ENCODE data around the gene DOCK10. TPM values are rescaled to one million over a fixed set of nuclear protein-coding genes. Genes with fewer than 3 reads are reported as not detected.
"Not testable (repeated sequence)": the region's sequence is repeated elsewhere in the genome, so short reads cannot be mapped to it uniquely, and the experiment has no call there.

Gene DOCK10
- total RNA-seq, 2 donors from 2014 or later: 2.0 to 3.4 TPM

DNA sequence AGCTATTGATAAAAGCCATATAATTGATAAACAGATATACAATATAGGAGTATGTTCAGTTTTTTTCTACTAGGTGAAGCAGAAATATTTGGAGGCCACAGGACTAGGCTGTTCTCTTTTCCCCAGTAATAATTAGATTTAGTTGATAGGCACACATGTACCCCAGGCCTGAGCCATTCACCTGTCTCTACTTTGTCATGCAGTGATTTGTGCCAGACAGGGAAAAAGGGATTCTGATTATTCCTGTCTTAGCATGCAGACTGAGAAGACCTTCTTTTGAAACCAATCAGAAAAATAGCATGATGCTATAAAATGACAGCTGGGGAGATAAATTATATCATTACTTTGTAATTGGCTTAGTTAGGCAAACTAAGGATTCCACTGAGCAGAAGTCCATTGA, 94.3 kb downstream of the DOCK10 start:
- Histone ChIP-seq H3K27me3 (no peaks in the 10 kb centered on the region), H3K4me1 (no peaks in the 10 kb centered on the region), H3K9me3 (no peaks in the 10 kb centered on the region), H3K36me3 (replicated peaks in 1 of 2; ENCODE audit: insufficient read depth in 1 of 2, low read depth in 2 of 2) (no peaks in the 10 kb centered on the region), H3K4me3 (no peak overlapping the region), H3K27ac (no peak overlapping the region)
- intact Hi-C loops (cut with DNase I): no loop called here
- DNase-seq: no peak
- no peak for ATAC-seq
- TF ChIP-seq, protein P1, sequence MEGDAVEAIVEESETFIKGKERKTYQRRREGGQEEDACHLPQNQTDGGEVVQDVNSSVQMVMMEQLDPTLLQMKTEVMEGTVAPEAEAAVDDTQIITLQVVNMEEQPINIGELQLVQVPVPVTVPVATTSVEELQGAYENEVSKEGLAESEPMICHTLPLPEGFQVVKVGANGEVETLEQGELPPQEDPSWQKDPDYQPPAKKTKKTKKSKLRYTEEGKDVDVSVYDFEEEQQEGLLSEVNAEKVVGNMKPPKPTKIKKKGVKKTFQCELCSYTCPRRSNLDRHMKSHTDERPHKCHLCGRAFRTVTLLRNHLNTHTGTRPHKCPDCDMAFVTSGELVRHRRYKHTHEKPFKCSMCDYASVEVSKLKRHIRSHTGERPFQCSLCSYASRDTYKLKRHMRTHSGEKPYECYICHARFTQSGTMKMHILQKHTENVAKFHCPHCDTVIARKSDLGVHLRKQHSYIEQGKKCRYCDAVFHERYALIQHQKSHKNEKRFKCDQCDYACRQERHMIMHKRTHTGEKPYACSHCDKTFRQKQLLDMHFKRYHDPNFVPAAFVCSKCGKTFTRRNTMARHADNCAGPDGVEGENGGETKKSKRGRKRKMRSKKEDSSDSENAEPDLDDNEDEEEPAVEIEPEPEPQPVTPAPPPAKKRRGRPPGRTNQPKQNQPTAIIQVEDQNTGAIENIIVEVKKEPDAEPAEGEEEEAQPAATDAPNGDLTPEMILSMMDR (IDR thresholded peaks at IDR 0.05): no peak
- no peak for TF ChIP-seq POLR2A (IDR thresholded peaks at IDR 0.05)

DNA sequence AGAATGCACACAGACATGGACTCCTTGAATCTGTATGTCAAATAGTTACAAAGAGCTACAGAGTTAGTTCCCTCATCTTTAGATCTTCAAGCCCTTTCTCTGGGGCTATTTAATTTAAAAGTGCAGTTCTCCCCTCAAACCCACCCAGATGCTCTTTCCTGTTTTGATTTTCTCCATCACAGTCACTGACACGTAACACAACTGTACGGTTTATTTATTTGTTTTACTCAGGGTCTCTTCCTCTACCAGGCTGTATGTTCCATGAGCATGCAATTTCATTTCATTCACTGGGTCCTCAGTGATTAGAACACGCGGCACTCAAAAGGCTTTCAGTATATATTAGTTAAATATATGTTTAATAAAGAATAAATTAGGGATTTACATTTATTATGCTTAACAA, 94.7 kb downstream of the DOCK10 start:
- no peak overlapping the region for H3K27ac ChIP-seq
- 63 to 75% methylated on average over 4 of the region's 4 CpGs for WGBS, 2 donors
- no peak for ATAC-seq
- H3K4me3 ChIP-seq: no peak overlapping the region
- TF ChIP-seq, protein P1 (IDR thresholded peaks at IDR 0.05): no peak
- TF ChIP-seq POLR2A (IDR thresholded peaks at IDR 0.05): no peak
- DNase-seq: no peak
- no peaks in the 10 kb centered on the region for H3K27me3 ChIP-seq
- no peaks in the 10 kb centered on the region for H3K9me3 ChIP-seq
- no peaks in the 10 kb centered on the region for H3K4me1 ChIP-seq
- intact Hi-C loops (cut with DNase I): no loop called here
- H3K36me3 ChIP-seq (replicated peaks in 1 of 2; ENCODE audit: insufficient read depth in 1 of 2, low read depth in 2 of 2): no peaks in the 10 kb centered on the region

DNA sequence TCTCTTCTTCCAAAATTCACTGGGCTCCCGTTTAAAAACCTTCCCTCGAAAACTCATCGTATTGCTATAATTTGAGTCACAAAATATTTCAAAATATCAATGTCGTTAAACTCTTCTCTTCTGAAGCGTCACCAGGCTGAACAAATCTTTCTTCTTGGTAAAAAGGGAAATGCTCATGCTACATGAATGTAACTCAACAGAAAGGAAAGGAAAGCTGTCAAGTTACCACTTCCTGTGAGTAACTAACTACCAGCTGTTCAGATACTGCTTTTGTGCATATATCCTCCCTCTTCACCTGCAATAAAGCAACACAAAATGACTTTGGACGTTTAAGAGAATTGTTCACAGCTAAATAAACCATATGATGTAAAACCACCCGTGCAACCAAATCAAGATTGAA, 95.4 kb downstream of the DOCK10 start:
- peak in 1 of 3 donors; percentile 27 for TF ChIP-seq POLR2A (IDR thresholded peaks at IDR 0.05)
- TF ChIP-seq, protein P1 (IDR thresholded peaks at IDR 0.05): no peak
- ATAC-seq (no peak), DNase-seq (no peak)
- peak overlapping the region in 1 of 4 donors; percentile 50 for H3K27ac ChIP-seq
- H3K36me3 ChIP-seq (replicated peaks in 1 of 2; ENCODE audit: insufficient read depth in 1 of 2, low read depth in 2 of 2): no peaks in the 10 kb centered on the region
- no peaks in the 10 kb centered on the region for H3K9me3 ChIP-seq
- no peaks in the 10 kb centered on the region for H3K4me1 ChIP-seq
- intact Hi-C loops (cut with DNase I): no loop called here
- H3K27me3 ChIP-seq: no peaks in the 10 kb centered on the region
- no peak overlapping the region for H3K4me3 ChIP-seq
- 41 to 54% methylated on average over 7 of the region's 7 CpGs for WGBS, 2 donors

- WGBS, 2 donors: 58 to 66% methylated on average over 8 of the region's 8 CpGs
- Histone ChIP-seq H3K27me3 (no peaks in the 10 kb centered on the region), H3K9me3 (no peaks in the 10 kb centered on the region), H3K4me1 (no peaks in the 10 kb centered on the region), H3K27ac (no peak overlapping the region), H3K4me3 (no peak overlapping the region), H3K36me3 (replicated peaks in 1 of 2; ENCODE audit: insufficient read depth in 1 of 2, low read depth in 2 of 2) (no peaks in the 10 kb centered on the region)
- DNase-seq (no peak), ATAC-seq (no peak)
- intact Hi-C loops (cut with DNase I): no loop called here
- TF ChIP-seq POLR2A (IDR thresholded peaks at IDR 0.05): peak in 1 of 3 donors; percentile 16
- TF ChIP-seq, protein P1 (IDR thresholded peaks at IDR 0.05): no peak
Measured at GRCh38 chr2:224944707-224945547, 97.3 kb downstream of the DOCK10 start.

GRCh38 chr2:224943601-224944041, 98.6 kb downstream of the DOCK10 start:
- intact Hi-C loops (cut with DNase I); H3K4me3 ChIP-seq; H3K36me3 ChIP-seq (replicated peaks in 1 of 2; ENCODE audit: insufficient read depth in 1 of 2, low read depth in 2 of 2); H3K27me3 ChIP-seq; H3K9me3 ChIP-seq; DNase-seq; H3K27ac ChIP-seq; ATAC-seq; H3K4me1 ChIP-seq: not testable (repeated sequence)
- 67 to 87% methylated on average over 8 of the region's 8 CpGs for WGBS, 2 donors
